GM12878 (cell line): Measurements from ENCODE around the gene SPATA3. TPM values are rescaled to one million over a fixed set of nuclear protein-coding genes. Genes with fewer than 3 reads are reported as not detected.

Source experiments
- ATAC-seq: fragments of 200-7000 bp; cut with Tn5 transposase; 3 replicates; pipeline ENCODE4 v1.9.1; 2020; ENCODE audit warnings: mild to moderate bottlenecking, moderate library complexity
- BruUV-seq: library from RNA; stranded (reverse); fragments of 400-500 nt; replicated peaks from 2 replicates; lab custom pipeline; 2021; lab: Mats Ljungman, UMichigan
- CTCF ChIA-PET: fragments of 300-600 bp; sonication (Branson Sonifier 250); formaldehyde crosslinking; extraction: SDS; loops from one replicate; lab custom pipeline; 2021; ENCODE audit warnings: inconsistent platforms; lab: Yijun Ruan, JAX
- POLR2A ChIA-PET: fragments of 350-600 bp; formaldehyde crosslinking; extraction: SDS; loops from one replicate; lab custom pipeline; 2021; ENCODE audit warnings: inconsistent platforms; lab: Charles Lee
- RAD21 ChIA-PET: fragments of 300-600 bp; sonication (Branson Sonifier 250); formaldehyde crosslinking; loops from one replicate; lab custom pipeline; 2023; ENCODE audit warnings: antibody characterized with exemption; ENCODE audit not compliant: unreplicated experiment; lab: Charles Lee
- SMC1A ChIA-PET: fragments of 300-600 bp; sonication (Branson Sonifier 250); formaldehyde crosslinking; loops from one replicate; lab custom pipeline; 2023; ENCODE audit not compliant: unreplicated experiment, uncharacterized antibody; lab: Charles Lee
- DNase-seq: peaks from one replicate; pipeline ENCODE4 v3.0.0-alpha.2; 2011; ENCODE audit warnings: low read depth, low spot score
- FAIRE-seq: peaks from 3 replicates; lab custom pipeline; 2011; peaks lifted over from hg19 to GRCh38; lab: Jason Lieb, UNC
- H2AFZ ChIP-seq: 2 replicates; pipeline ENCODE4 v1.6.0; 2011; ENCODE audit warnings: low read depth, low read length, control low read depth; ENCODE audit not compliant: control insufficient read depth
- H3K27ac ChIP-seq: 2 replicates; pipeline ENCODE4 v1.5.1; 2011; ENCODE audit warnings: control low read depth; ENCODE audit not compliant: control insufficient read depth, insufficient read depth
- H3K27me3 ChIP-seq, 2 experiments: replicated peaks in 1 of 2; 2 replicates each; pipeline versions ENCODE4 v1.6.0 to v1.6.1; 2011; ENCODE audit warnings: low read length in 1 of 2; ENCODE audit not compliant: control insufficient read depth in 2 of 2, insufficient read depth in 2 of 2
- H3K36me3 ChIP-seq, 2 experiments: 2 replicates each; pipeline ENCODE4 v1.5.1; 2011; ENCODE audit warnings: low read length in 1 of 2; ENCODE audit not compliant: control insufficient read depth in 2 of 2, insufficient read depth in 2 of 2
- H3K4me1 ChIP-seq: 2 replicates; pipeline ENCODE4 v1.6.1; 2011; ENCODE audit warnings: mild to moderate bottlenecking, low read length, moderate library complexity, mixed read lengths; ENCODE audit not compliant: control insufficient read depth, insufficient read depth
- H3K4me2 ChIP-seq: 2 replicates; pipeline ENCODE4 v1.6.0; 2011; ENCODE audit warnings: control low read depth; ENCODE audit not compliant: control insufficient read depth, insufficient read depth
- H3K4me3 ChIP-seq: fragments of 200-600 bp; sonication (generic); 2 replicates; pipeline ENCODE4 v1.5.1; 2016
- H3K79me2 ChIP-seq: 2 replicates; pipeline ENCODE4 v1.6.0; 2011; ENCODE audit warnings: low read length; ENCODE audit not compliant: control insufficient read depth, insufficient read depth
- H3K9ac ChIP-seq: 2 replicates; pipeline ENCODE4 v1.8.0; 2011; ENCODE audit warnings: low read length, control low read depth, mixed read lengths; ENCODE audit not compliant: control insufficient read depth, insufficient read depth
- H3K9me3 ChIP-seq: replicated peaks from 3 replicates; pipeline ENCODE4 v1.5.1; 2011; ENCODE audit warnings: mild to moderate bottlenecking, low read length; ENCODE audit not compliant: control insufficient read depth, insufficient read depth
- H4K20me1 ChIP-seq: 2 replicates; pipeline ENCODE4 v1.6.0; 2011; ENCODE audit not compliant: control insufficient read depth, insufficient read depth
- CREB1 ChIP-seq: IDR thresholded peaks from 2 replicates; pipeline ENCODE4 v1.6.1; 2012; ENCODE audit warnings: low read depth, mild to moderate bottlenecking, inconsistent platforms
- DPF2 ChIP-seq: fragments of 450-650 bp; IDR thresholded peaks from 2 replicates; pipeline ENCODE4 v1.6.1; 2017; ENCODE audit warnings: mild to moderate bottlenecking
- EGR1 ChIP-seq, 2 experiments: IDR thresholded peaks; 1 replicate in 1 of 2; 2 replicates in 1 of 2; pipeline ENCODE4 v1.6.1; 2011 to 2012; ENCODE audit warnings: low read depth in 2 of 2, low read length in 2 of 2, borderline replicate concordance in 1 of 2, mild to moderate bottlenecking in 1 of 2, moderate library complexity in 1 of 2
- EZH2 ChIP-seq: IDR thresholded peaks from 2 replicates; pipeline ENCODE4 v1.6.1; 2012; ENCODE audit warnings: low read depth, mild to moderate bottlenecking, control low read depth, inconsistent platforms, low read length, borderline replicate concordance; ENCODE audit not compliant: control insufficient read depth
- HCFC1 ChIP-seq: fragments of 150-350 bp; IDR thresholded peaks from 2 replicates; pipeline ENCODE4 v1.6.1; 2014; ENCODE audit warnings: low read length
- HDAC2 ChIP-seq: fragments of 200-600 bp; sonication (generic); IDR thresholded peaks from 2 replicates; pipeline ENCODE4 v1.6.1; 2017
- KAT2A ChIP-seq: conservative IDR thresholded peaks from 2 replicates; pipeline ENCODE4 v1.6.1; 2011; ENCODE audit warnings: low read depth, low read length; ENCODE audit not compliant: control insufficient read depth
- NR2F1 ChIP-seq: fragments of 450-650 bp; conservative IDR thresholded peaks from 2 replicates; pipeline ENCODE4 v1.6.1; 2017; ENCODE audit warnings: mild to moderate bottlenecking
- PAX5 ChIP-seq: IDR thresholded peaks from 2 replicates; pipeline ENCODE4 v1.6.1; 2011; ENCODE audit warnings: low read depth, low read length, borderline replicate concordance
- PAX8 ChIP-seq: fragments of 450-650 bp; IDR thresholded peaks from 2 replicates; pipeline ENCODE4 v1.6.1; 2017; ENCODE audit warnings: mild to moderate bottlenecking, moderate library complexity
- PML ChIP-seq: IDR thresholded peaks from 2 replicates; pipeline ENCODE4 v1.6.1; 2012; ENCODE audit warnings: low read length, inconsistent platforms
- RBBP5 ChIP-seq: fragments of 200-600 bp; sonication (generic); conservative IDR thresholded peaks from 2 replicates; pipeline ENCODE4 v1.6.1; 2016
- SIN3A ChIP-seq: IDR thresholded peaks from 2 replicates; pipeline ENCODE4 v1.6.1; 2012; ENCODE audit warnings: low read depth, low read length, improper control_type of control experiment
- SRF ChIP-seq, 2 experiments: IDR thresholded peaks; 2 replicates each; pipeline ENCODE4 v1.6.1; 2011; ENCODE audit warnings: low read depth in 2 of 2, low read length in 2 of 2, mild to moderate bottlenecking in 1 of 2, moderate library complexity in 1 of 2
- TBL1XR1 ChIP-seq: IDR thresholded peaks from 2 replicates; pipeline ENCODE4 v1.6.1; 2012; ENCODE audit warnings: low read depth, low read length, improper control_type of control experiment
- YBX1 ChIP-seq: fragments of 450-650 bp; IDR thresholded peaks from 2 replicates; pipeline ENCODE4 v1.6.1; 2016; ENCODE audit warnings: antibody characterized with exemption
- ZNF622 ChIP-seq: fragments of 450-650 bp; IDR thresholded peaks from 2 replicates; pipeline ENCODE4 v1.6.1; 2017; ENCODE audit warnings: mild to moderate bottlenecking, inconsistent platforms
- WGBS: methylation state at CpG from one replicate; pipeline ENCODE4 v1.1.6; 2016; ENCODE audit warnings: low lambda C conversion rate; ENCODE audit not compliant: insufficient replicate concordance, insufficient coverage; ENCODE audit errors: missing lambda C conversion rate; 5-methylcytosine and 5-hydroxymethylcytosine counted together
- in situ Hi-C: fragments of 300-500 bp; cut with MboI; formaldehyde crosslinking; loops from 9 replicates; pipeline ENCODE4 v1.14.3; 2018; ENCODE audit warnings: mixed read lengths
- intact Hi-C: fragments of 100-400 bp; cut with micrococcal nuclease; formaldehyde crosslinking; loops from one replicate; pipeline ENCODE4 v1.14.2; 2022; ENCODE audit not compliant: unreplicated experiment
- polyA plus RNA-seq, 11 experiments: library from polyadenylated mRNA; depleted of rRNA in 4 of 11; unstranded in 6 of 11; stranded (reverse) in 5 of 11; fragments of >200 nt; fragmentation: Nextera tagmentation in 4 of 11; fragmentation: Illumina TruSeq in 1 of 11; extraction: Ambion mirVana in 4 of 11; extraction: Trizol in 1 of 11; gene quantifications; 1 replicate in 1 of 11; 2 replicates in 10 of 11; pipeline versions ENCODE4 v1.2.1 to v1.2.3, GENCODE V29; 2011 to 2016; ENCODE audit warnings: inconsistent platforms in 2 of 11, missing spikeins in 2 of 11, low read depth in 1 of 11
- total RNA-seq, 4 experiments: library from RNA; depleted of rRNA in 3 of 4; stranded (reverse); fragments of >200 nt in 3 of 4; fragmentation: Illumina TruSeq in 1 of 4; extraction: Trizol in 1 of 4; gene quantifications; 2 replicates each; pipeline versions ENCODE4 v1.2.1 to v1.2.3, GENCODE V29; 2013 to 2021
- TF ChIP-seq, protein P1 (sequence below): IDR thresholded peaks from 2 replicates; pipeline ENCODE4 v1.6.1; 2011; ENCODE audit warnings: mild to moderate bottlenecking, low read depth, low read length, moderate library complexity; ENCODE audit not compliant: insufficient replicate concordance
- TF ChIP-seq, protein P2 (sequence below): fragments of 450-650 bp; IDR thresholded peaks from 2 replicates; pipeline ENCODE4 v1.6.1; 2014; ENCODE audit warnings: mild to moderate bottlenecking

Gene SPATA3
- total and polyA plus RNA-seq, 10 of the 15 experiments (the other 5 are each of a cell fraction or from before 2014, with no cell fraction given) = not detected

DNA sequence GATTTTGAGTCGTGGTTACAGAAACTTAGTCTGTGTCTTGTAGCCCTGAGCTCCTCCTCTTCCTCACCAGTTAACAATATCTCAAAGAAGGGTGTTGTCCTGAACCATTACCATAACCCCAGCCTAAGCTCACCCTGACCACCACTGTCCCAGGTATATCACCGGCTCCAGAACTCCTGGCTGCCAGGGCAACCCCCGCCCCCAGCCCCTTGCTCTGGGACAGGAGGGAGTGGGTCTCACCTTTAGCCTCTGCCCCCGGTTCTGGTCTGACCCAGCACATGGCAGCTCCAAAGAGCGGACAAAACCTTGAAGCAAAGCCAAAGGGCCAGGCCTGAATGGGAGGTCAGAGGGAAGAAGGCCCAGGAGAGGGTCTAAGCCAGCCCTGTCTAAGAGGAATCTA, 55.2 kb downstream of the SPATA3 start:
- Histone ChIP-seq H3K4me1 (peaks cover 8% of the 10 kb centered on the region; the same call in 1 of the 2 replicates), H3K27ac (no peak overlapping the region), H4K20me1 (no peaks in the 10 kb centered on the region), H3K4me3 (no peak overlapping the region), H3K4me2 (no peak overlapping the region), H3K9ac (no peak overlapping the region), H3K36me3 (no peaks in the 10 kb centered on the region), H3K27me3 (peaks cover 0 to 2% of the 10 kb centered on the region in 2 experiments; a peak in 2 of 4 replicates), H2AFZ (no peak overlapping the region)
- SMC1A ChIA-PET = interaction anchor here (1.3 kb wide), 1 partner anchor 227 kb away, joined by 3 read pairs; no protein-coding TSS in a partner anchor
- CTCF ChIA-PET = interaction anchor here (0.6 to 2.7 kb wide), 10 partner anchors 9 to 1264 kb away, joined by 3 to 36 read pairs (median 4); no protein-coding TSS in a partner anchor
- RAD21 ChIA-PET = interaction anchor here (1.0 to 1.1 kb wide), 2 partner anchors 9 to 227 kb away, joined by 3 to 4 read pairs; no protein-coding TSS in a partner anchor
- DNase-seq = no peak
- POLR2A ChIA-PET = no interaction called here
- WGBS = 52% methylated on average over 5 of the region's 5 CpGs
- intact Hi-C loops = loop anchor here (5.0 kb wide), 1 partner anchor 64 kb away; no protein-coding TSS in a partner anchor
- in situ Hi-C loops = loop anchor here (5.0 kb wide), 1 partner anchor 149 kb away; no protein-coding TSS in a partner anchor
- no peak for TF ChIP-seq CREB1
- no peak for TF ChIP-seq KAT2A
- TF ChIP-seq YBX1 = no peak
- TF ChIP-seq, protein P1, sequence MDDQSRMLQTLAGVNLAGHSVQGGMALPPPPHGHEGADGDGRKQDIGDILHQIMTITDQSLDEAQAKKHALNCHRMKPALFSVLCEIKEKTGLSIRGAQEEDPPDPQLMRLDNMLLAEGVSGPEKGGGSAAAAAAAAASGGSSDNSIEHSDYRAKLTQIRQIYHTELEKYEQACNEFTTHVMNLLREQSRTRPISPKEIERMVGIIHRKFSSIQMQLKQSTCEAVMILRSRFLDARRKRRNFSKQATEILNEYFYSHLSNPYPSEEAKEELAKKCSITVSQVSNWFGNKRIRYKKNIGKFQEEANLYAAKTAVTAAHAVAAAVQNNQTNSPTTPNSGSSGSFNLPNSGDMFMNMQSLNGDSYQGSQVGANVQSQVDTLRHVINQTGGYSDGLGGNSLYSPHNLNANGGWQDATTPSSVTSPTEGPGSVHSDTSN = no peak
- TF ChIP-seq ZNF622 = no peak
- no peak for TF ChIP-seq HDAC2
- TF ChIP-seq EZH2 = no peak
- no peak for TF ChIP-seq SRF (IDR thresholded peaks at IDR 0.05; ENCODE audit: low read depth in 2 of 2, low read length in 2 of 2)
- no peak for TF ChIP-seq NR2F1
- TF ChIP-seq SIN3A = no peak
- TF ChIP-seq RBBP5 = no peak
- no peak for TF ChIP-seq DPF2
- no peak for TF ChIP-seq EGR1 (IDR thresholded peaks at IDR 0.05; ENCODE audit: borderline replicate concordance in 1 of 2, low read depth in 2 of 2, low read length in 2 of 2)
- TF ChIP-seq, protein P2, sequence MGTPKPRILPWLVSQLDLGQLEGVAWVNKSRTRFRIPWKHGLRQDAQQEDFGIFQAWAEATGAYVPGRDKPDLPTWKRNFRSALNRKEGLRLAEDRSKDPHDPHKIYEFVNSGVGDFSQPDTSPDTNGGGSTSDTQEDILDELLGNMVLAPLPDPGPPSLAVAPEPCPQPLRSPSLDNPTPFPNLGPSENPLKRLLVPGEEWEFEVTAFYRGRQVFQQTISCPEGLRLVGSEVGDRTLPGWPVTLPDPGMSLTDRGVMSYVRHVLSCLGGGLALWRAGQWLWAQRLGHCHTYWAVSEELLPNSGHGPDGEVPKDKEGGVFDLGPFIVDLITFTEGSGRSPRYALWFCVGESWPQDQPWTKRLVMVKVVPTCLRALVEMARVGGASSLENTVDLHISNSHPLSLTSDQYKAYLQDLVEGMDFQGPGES = no peak
- TF ChIP-seq PAX5 = no peak
- no peak for TF ChIP-seq PML
- TF ChIP-seq PAX8 = no peak
- no peak for TF ChIP-seq TBL1XR1
- no peak for TF ChIP-seq HCFC1
- TF ChIP-seq, all 136 proteins: peak for 0
- FAIRE-seq = no peak
- no peaks in the 10 kb centered on the region for H3K9me3 ChIP-seq
- BruUV-seq = no TSS peak
- no peaks in the 10 kb centered on the region for H3K79me2 ChIP-seq
- no peak for ATAC-seq
